Myocyte (in vitro differentiated cells): ENCODE results near the gene SLC17A3. TPM values are rescaled to one million over a fixed set of nuclear protein-coding genes. Genes with fewer than 3 reads are reported as not detected.

ENCODE experiments used
- DNase-seq: peaks from one replicate; pipeline ENCODE4 v3.0.0-alpha.2; 2012; ENCODE audit warnings: low read depth
- total RNA-seq: library from RNA; depleted of rRNA; stranded (reverse); fragments of >200 nt; gene quantifications from 2 replicates; pipeline ENCODE4 v1.2.3, GENCODE V29; 2014

The SLC17A3 gene
- total RNA-seq, 1 donor from 2014 or later: not detected

GRCh38 chr6:25889877-25890853 is 16.1 kb upstream of the SLC17A3 start:
- peak; percentile 74 for DNase-seq

- no peak for DNase-seq
Measured at GRCh38 chr6:25888626-25889025, 14.6 kb upstream of the SLC17A3 start.

GRCh38 chr6:25886066-25886465 is 12.0 kb upstream of the SLC17A3 start:
- no peak for DNase-seq

- peak; percentile 83 for DNase-seq
Measured at GRCh38 chr6:25883991-25884390, 9.9 kb upstream of the SLC17A3 start.

GRCh38 chr6:25883536-25883935 is 9.5 kb upstream of the SLC17A3 start:
- peak; percentile 12 for DNase-seq

- no peak for DNase-seq
Measured at GRCh38 chr6:25882051-25882496, 8.0 kb upstream of the SLC17A3 start.

GRCh38 chr6:25880601-25881000 is 6.6 kb upstream of the SLC17A3 start:
- DNase-seq: no peak

GRCh38 chr6:25878721-25879322 is 4.8 kb upstream of the SLC17A3 start:
- no peak for DNase-seq

GRCh38 chr6:25875926-25876602 is 2.0 kb upstream of the SLC17A3 start:
- no peak for DNase-seq

- no peak for DNase-seq
Measured at GRCh38 chr6:25875563-25875905, 1.5 kb upstream of the SLC17A3 start.

- no peak for DNase-seq
Measured at GRCh38 chr6:25874822-25875562, 949 bp upstream of the SLC17A3 start.

GRCh38 chr6:25872814-25873213 is 1.2 kb downstream of the SLC17A3 start:
- DNase-seq: no peak

- no peak for DNase-seq
Measured at GRCh38 chr6:25869840-25870239, 4.2 kb downstream of the SLC17A3 start.

GRCh38 chr6:25868436-25869183 is 5.4 kb downstream of the SLC17A3 start:
- DNase-seq: no peak

GRCh38 chr6:25866011-25866410 is 8.0 kb downstream of the SLC17A3 start:
- DNase-seq: no peak

- DNase-seq: no peak
Measured at GRCh38 chr6:25863360-25863759, 10.7 kb downstream of the SLC17A3 start.

GRCh38 chr6:25862199-25862598 is 11.8 kb downstream of the SLC17A3 start:
- no peak for DNase-seq

GRCh38 chr6:25852756-25853155 is 21.3 kb downstream of the SLC17A3 start:
- no peak for DNase-seq

GRCh38 chr6:25851961-25852360 is 22.1 kb downstream of the SLC17A3 start:
- DNase-seq: no peak

- no peak for DNase-seq
Measured at GRCh38 chr6:25844518-25844917, 29.5 kb downstream of the SLC17A3 start.

- no peak for DNase-seq
Measured at GRCh38 chr6:25842526-25842925, 31.5 kb downstream of the SLC17A3 start.
